Thymus (tissue), 11 donors: Measurements from ENCODE around the gene BRD7. TPM values are rescaled to one million over a fixed set of nuclear protein-coding genes. Genes with fewer than 3 reads are reported as not detected.

Experiments
- DNase-seq, 9 donors: peaks; one replicate each; pipeline ENCODE4 v3.0.0-alpha.2; 2013; ENCODE audit warnings: low spot score in 9 of 9, low read depth in 6 of 9, missing footprints in 1 of 9
- H3K27ac ChIP-seq, 2 donors: one replicate each; pipeline ENCODE4 v1.5.1; 2013; ENCODE audit warnings: control low read depth in 1 of 2, low read depth in 1 of 2, low read length in 1 of 2, mild to moderate bottlenecking in 1 of 2, moderate library complexity in 1 of 2
- H3K27me3 ChIP-seq, 2 donors: one replicate each; pipeline ENCODE4 v1.5.1; 2013; ENCODE audit warnings: low read length in 1 of 2; ENCODE audit not compliant: control insufficient read depth in 2 of 2, insufficient read depth in 1 of 2
- H3K36me3 ChIP-seq, 2 donors: one replicate each; pipeline ENCODE4 v1.5.1; 2013; ENCODE audit warnings: low read length in 1 of 2, mild to moderate bottlenecking in 1 of 2, moderate library complexity in 1 of 2; ENCODE audit not compliant: control insufficient read depth in 2 of 2, insufficient read depth in 2 of 2
- H3K4me1 ChIP-seq, 2 donors: one replicate each; pipeline ENCODE4 v1.5.1; 2013; ENCODE audit warnings: low read length in 2 of 2; ENCODE audit not compliant: control insufficient read depth in 2 of 2, insufficient read depth in 2 of 2
- H3K4me3 ChIP-seq, 2 donors: one replicate each; pipeline ENCODE4 v1.5.1; 2013; ENCODE audit warnings: low read length in 2 of 2, control low read depth in 1 of 2, mild to moderate bottlenecking in 1 of 2
- H3K9me3 ChIP-seq, 2 donors: one replicate each; pipeline ENCODE4 v1.5.1; 2013; ENCODE audit warnings: low read length in 1 of 2, mild to moderate bottlenecking in 1 of 2; ENCODE audit not compliant: control insufficient read depth in 2 of 2, insufficient read depth in 1 of 2
- WGBS: extraction: QIAGEN DNeasy Blood & Tissue Kit; methylation state at CpG from one replicate; pipeline ENCODE4 v1.1.7; 2013; 5-methylcytosine and 5-hydroxymethylcytosine counted together
- polyA plus RNA-seq: library from polyadenylated mRNA; stranded (reverse); fragments of 200-250 nt; gene quantifications from one replicate; pipeline ENCODE4 v1.2.3, GENCODE V29; 2013
- total RNA-seq: library from RNA; stranded (reverse); fragments of 120-200 nt; gene quantifications from one replicate; pipeline ENCODE4 v1.2.4, GENCODE V29; 2013
- donor health status: healthy.

BRD7 gene
- total and polyA plus RNA-seq, 2 donors, result 58.8 to 88.3 TPM

DNA sequence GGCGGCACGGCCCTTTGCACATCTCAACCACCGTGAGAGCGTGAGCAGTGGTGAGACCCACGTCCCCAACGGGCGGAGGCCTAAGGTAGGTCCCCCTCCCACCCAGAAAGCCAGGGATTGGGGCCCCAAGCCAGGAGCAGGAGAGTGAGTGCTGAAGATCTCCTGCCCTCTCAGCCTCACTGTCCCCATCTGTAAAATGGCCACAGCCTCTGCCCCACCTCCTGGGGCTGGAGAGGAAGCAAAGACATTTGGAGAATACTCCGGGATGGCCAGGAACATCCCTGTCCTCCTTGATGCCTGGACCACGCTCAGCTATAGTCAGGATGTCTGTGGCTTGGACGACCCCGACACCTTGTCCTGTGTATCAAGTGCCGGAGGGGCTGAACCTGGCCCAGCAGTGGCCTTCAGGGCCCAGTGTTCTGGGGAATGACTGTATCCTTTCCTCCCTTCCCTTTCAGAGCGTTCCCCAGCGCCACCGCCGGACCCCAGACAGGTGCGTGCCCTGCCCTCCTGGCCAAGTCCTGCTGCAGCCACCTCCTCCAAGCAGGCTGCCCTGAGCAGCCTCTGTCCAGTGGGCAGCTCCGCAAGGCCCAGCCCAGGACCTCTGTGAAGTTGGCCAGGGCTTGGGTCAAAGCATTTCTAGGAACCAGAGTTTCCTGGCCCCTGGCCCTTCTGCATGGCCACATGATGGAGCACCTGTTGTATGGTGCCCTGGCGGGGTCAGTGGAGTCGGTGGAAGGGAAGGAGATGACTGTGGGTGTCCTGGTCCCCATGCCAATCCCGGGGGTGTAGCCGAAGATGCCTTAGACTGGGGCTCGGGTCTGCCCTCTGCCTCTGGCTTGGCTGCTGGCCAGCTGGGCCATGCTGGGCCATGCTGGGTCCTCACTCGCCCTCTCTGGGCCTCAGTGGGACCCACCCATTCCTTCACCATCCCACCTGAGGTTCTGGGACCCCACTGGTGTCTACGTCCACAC is 64.0 kb downstream of the BRD7 start:
- 97% methylated on average over 25 of the region's 25 CpGs for WGBS
- Histone ChIP-seq H3K27ac (no peak overlapping the region), H3K27me3 (no peaks in the 10 kb centered on the region), H3K36me3 (peaks cover 32 to 54% of the 10 kb centered on the region in 2 donors), H3K4me3 (no peak overlapping the region), H3K4me1 (no peaks in the 10 kb centered on the region), H3K9me3 (no peaks in the 10 kb centered on the region)
- no peak for DNase-seq

DNA sequence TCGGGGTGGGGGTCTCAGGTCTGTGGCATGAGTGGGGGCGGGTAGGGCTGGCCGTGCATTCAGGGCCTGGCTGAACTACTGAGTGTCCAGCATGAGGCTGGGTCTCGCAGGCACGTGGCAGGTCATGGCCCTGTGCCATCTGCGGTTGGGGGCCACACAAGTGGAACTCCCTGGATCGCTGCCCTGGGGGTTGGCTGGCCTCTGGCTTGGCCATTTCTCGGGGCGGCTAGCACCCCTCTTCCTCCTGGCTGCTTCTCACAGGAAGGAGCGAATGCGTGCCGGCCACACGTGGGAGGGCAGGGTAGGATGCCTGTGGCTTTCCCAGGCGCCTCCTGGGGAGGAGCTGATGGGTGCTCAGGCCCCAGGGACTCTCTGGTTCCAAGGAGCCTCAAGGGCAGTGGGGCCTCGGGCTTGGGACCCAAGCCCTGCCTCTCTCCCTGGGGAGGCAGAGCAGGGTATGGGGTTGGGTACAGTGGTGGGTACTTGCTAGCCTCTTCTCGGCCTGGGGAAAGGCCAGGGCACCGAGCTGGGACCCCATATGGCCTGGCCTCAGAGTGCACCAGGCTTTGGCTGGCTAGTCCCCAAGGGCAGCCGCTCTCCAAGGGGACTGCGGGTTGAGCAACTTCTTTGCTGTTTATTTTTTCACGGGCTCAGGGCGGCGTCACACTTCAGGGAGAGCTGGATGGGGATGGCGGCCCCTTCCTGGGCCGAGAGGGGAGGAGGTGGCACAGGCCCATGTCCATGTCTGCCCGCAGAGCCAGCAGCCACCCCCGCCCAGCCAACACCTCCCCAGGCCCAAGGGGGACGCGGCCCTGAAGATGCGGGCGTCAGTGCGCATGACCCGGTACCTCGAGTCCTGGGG is 65.0 kb downstream of the BRD7 start:
- DNase-seq, result no peak
- Histone ChIP-seq H3K27me3 (no peaks in the 10 kb centered on the region), H3K4me3 (no peak overlapping the region), H3K36me3 (peaks cover 41 to 56% of the 10 kb centered on the region in 2 donors), H3K4me1 (no peaks in the 10 kb centered on the region), H3K27ac (no peak overlapping the region), H3K9me3 (no peaks in the 10 kb centered on the region)
- 96% methylated on average over 33 of the region's 33 CpGs for WGBS

DNA sequence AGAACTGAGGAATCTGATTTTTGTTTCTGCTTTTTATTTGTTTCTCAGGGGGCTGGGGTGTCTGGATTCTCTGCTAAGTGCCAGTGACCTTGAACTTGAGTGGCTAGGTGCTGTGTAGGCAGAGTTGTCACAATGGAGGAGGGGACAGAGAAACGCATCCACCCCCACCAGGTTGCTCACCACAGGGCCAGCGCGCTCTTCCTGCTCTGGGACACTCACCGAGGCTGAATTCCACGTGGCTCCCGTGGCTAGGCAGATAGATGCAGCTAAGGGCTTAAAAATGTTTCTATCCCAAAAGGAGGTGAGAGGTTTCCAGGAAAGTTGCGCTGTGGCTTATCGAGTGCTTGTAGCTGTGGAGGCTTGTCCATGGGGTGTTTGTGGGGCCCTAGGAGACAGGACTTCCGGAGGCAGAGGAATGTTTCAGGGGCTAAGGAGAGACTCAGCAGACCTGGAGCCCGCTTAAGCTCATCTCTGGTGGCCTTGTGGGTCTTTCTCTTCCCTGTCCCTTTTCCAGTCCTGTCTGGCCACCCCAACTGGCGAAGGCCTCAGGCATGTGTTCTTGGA is 65.7 kb downstream of the BRD7 start:
- H3K4me3 ChIP-seq, result no peak overlapping the region
- WGBS, result 96% methylated on average over 11 of the region's 11 CpGs

DNA sequence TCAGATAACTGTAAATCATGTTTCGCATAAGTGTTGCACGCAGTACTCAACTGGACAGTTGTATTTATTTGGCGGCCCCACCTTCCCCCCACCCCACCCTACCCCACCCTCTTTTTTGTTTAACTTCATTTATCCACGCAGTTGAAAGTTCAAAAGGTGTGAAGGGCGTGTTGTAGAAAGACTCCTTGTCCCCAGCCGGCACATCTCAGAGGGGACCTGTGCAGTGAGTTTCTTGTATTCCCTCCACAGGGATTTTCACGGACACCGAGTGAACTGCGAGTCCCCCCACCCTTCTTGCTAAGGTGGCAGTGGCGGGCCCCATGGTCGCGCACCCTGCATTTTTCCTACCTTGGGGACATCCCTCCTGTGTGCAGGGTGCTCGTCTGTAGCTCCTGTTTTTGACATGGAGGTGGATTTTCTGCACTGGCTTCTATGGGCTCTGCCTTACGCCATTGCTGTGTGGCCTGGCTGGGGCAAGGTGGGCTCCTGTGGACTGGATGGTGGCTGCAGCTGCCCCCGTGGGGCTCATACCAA is 66.2 kb downstream of the BRD7 start:
- H3K27ac ChIP-seq, result no peak overlapping the region
- H3K36me3 ChIP-seq, result peaks cover 44 to 53% of the 10 kb centered on the region in 2 donors
- WGBS, result 97% methylated on average over 15 of the region's 15 CpGs
- no peak overlapping the region for H3K4me3 ChIP-seq
- H3K9me3 ChIP-seq, result no peaks in the 10 kb centered on the region
- DNase-seq, result no peak
- H3K27me3 ChIP-seq, result no peaks in the 10 kb centered on the region
- peaks cover 0 to 4% of the 10 kb centered on the region in 2 donors for H3K4me1 ChIP-seq

More for the DNA sequence above, 65.7 kb downstream of the BRD7 start:
- no peaks in the 10 kb centered on the region for H3K9me3 ChIP-seq
- no peaks in the 10 kb centered on the region for H3K4me1 ChIP-seq
- H3K27ac ChIP-seq, result no peak overlapping the region
- H3K27me3 ChIP-seq, result no peaks in the 10 kb centered on the region
- DNase-seq, result no peak
- peaks cover 44 to 53% of the 10 kb centered on the region in 2 donors for H3K36me3 ChIP-seq

DNA sequence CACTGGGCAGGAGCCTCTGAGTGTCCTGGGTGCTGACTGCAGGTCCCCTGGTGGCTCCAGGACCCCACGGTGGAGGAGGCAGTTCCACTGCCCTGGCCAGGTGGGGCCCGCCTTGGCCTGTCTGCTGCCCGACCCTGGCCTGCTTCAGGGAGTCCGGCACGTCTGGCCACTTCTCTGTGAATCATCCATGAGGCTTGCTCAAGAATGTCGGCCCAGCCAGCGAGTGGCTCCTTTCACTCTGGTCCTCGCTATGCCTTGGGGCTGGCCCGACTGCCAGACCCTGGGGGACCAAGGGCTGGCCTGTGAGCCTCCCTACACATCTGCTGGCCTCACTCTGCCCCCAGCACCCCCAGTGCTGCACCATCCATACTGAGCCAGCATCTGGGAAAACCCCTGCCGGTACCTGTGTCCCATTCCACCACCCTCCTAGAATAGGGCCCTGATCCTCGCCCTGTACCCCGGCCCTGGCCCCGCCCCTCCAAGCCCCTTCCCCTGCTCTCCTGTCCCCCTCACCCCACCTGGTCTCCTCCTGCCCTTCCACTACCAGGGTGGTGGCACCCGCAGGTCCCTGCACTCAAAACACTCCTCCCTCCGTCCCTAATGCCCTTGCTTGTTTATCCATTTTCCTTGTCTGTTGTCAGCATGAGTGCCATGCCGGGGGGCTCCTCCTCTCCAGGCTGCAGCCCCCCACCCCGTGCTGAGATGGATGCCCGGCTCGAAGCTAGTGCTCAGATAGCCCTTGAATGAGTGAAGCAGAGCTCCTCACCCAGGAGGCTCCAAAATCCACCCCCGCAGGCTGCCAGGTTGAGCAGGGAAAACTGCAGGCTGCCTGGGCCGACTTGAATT is 66.9 kb downstream of the BRD7 start:
- Histone ChIP-seq H3K4me1 (peaks cover 0 to 10% of the 10 kb centered on the region in 2 donors), H3K27ac (no peak overlapping the region), H3K36me3 (peaks cover 46 to 53% of the 10 kb centered on the region in 2 donors), H3K9me3 (no peaks in the 10 kb centered on the region), H3K4me3 (no peak overlapping the region), H3K27me3 (no peaks in the 10 kb centered on the region)
- 95% methylated on average over 21 of the region's 21 CpGs for WGBS
- no peak for DNase-seq

DNA sequence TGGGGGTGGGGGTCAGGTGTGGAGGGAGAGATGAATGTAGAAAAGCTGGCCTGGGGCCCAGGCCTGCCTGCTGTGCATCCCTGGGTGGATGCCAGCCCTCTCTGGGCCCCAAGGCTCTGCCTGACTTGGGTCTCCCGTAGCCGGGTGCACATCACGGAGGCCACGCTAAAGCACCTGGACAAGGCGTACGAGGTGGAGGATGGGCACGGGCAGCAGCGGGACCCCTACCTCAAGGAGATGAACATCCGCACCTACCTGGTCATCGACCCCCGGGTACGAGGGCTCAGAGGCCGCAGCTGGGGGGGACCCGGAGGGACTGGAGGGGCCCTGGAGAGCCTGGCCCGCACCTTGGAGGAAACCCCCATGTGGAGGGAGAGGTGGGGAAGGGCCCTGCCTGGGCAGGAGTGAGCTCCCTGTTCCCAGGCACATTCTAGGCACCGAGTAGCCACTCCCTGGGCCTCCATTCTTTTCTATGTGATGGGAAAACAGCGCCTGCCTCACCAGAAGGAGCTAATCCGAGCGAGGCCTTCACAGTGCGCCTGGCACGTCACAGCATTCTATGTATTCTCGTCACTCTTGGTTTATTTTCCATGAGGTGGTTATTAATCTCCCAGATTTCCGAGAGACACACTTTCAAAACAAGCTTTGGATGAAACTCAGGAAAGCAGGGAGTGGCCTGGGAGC is 67.7 kb downstream of the BRD7 start:
- 98% methylated on average over 23 of the region's 23 CpGs for WGBS
- Histone ChIP-seq H3K4me1 (peaks cover 0 to 12% of the 10 kb centered on the region in 2 donors), H3K27me3 (no peaks in the 10 kb centered on the region), H3K36me3 (peaks cover 50 to 56% of the 10 kb centered on the region in 2 donors), H3K9me3 (no peaks in the 10 kb centered on the region), H3K4me3 (no peak overlapping the region), H3K27ac (no peak overlapping the region)
- DNase-seq, result no peak

DNA sequence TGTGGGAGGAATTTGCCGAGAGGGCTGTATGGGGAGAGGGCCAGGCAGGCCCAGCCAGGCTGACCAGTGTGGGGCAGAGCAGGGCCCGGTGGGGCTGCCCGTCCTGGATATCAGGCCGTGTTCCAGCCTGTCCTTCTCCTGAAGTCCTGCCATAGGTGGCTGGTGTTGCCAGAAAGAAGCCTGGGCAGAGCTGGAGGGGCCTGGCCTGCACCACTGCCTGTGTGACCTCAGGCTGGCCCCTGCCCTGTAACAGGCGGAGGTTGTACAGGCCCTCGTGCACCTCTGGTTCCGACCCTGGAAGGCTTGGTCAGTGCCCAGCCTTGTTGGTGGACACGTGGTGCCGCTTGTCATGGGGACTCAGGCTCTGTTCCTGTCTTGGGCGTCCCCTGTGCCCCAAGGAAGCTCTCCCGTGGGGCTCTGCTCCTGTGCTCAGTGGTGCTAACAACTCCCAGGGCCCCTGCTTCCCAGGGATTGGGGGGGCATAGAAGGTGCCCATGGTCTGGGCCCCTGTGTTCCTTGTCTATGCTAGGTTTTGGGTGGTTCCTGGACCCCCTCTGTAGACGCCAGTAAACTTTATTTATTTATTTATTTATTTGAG is 69.2 kb downstream of the BRD7 start:
- no peak overlapping the region for H3K4me3 ChIP-seq
- H3K4me1 ChIP-seq, result peaks cover 0 to 12% of the 10 kb centered on the region in 2 donors
- no peak for DNase-seq
- 97% methylated on average over 12 of the region's 12 CpGs for WGBS
- peaks cover 51 to 57% of the 10 kb centered on the region in 2 donors for H3K36me3 ChIP-seq
- H3K27ac ChIP-seq, result no peak overlapping the region
- no peaks in the 10 kb centered on the region for H3K27me3 ChIP-seq
- no peaks in the 10 kb centered on the region for H3K9me3 ChIP-seq
